ENCODE measurements around the gene PCSK7.
"Not testable (repeated sequence)": the region's sequence is repeated elsewhere in the genome, so short reads cannot be mapped to it uniquely, and the experiment has no call there.

PCSK7 gene

DNA sequence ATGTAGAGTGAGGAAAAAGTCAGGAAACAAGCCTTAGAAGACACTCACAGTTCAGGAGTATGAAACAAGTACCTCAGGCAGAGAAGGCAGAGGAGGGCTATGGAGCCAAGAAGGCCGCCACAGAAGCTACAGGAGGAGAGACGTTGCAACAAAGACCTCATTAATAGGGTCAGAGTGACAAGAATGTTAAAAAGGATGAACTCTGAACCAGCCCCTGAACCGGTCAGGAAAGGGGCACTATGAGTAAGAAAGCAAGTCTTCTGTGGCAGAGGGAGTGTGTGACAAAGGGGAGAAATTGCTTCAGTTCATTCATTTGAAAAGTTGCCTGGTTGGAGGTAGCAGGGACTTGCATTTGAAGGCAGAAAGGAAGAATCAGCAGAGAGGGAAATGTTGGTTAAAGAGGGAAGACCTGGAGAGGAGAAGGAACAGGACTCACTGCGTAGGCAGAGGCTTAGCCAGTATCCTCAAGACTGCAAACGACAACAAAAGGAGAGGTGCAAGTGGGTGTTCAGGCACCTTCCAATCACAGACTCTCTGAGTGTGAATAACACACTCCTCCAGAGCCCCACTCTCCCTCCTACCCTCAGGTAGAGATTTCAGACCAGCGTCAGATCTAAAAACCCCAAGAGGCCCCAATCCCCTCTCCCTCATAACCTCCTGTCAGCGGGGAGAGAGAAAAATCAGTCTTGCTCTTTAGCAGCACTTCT is 17.3 kb downstream of the PCSK7 start:
- no peak for DNase-seq

DNA sequence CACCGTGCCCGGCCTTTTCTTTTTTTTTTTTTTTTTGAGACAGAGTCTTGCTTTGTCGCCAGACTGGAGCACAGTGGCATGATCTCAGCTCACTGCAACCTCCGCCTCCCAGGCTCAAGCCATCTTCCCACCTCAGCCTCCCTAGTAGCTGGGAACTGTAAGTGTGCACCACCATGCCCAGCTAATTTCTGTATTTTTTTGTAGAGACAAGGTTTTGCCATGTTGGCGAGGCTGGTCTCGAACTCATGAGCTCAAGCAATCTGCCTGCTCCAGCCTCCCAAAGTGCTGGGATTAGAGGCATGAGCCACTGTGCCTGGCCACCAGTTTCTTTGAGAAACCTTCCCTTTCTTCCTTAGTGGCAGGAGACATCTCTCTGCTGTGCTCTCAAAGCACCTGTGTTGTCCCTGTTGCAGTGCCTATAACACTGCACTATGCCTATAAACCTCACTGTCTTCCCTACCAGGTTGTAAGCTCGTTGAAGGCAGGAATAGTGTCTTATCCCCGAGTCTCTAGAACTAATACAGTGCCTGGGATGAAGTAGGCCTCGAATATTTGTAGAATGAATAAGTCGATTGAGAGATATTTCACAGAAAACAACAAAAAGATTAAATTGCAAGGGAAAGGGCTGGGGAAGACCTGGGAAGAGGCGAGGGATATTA is 19.0 kb downstream of the PCSK7 start:
- DNase-seq, result no peak

DNA sequence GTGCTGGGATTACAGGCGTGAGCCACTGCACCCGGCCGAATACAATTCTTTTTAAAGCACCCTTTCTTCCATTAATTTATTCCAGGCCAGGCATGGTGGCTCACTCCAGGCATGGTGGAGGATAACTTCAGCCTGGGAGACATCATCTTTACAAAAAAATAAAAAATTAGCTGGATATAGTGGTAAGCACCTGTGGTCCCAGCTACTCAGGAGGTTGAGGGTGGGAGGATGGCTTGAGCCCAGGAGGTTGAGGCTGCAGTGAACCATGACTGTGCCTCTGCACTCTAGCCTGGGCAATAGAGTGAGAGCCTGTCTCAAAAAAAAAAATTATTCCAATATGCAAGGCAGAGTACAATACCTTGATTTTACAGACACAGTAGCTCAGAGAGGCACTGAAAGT is 21.3 kb downstream of the PCSK7 start:
- no peak for DNase-seq

DNA sequence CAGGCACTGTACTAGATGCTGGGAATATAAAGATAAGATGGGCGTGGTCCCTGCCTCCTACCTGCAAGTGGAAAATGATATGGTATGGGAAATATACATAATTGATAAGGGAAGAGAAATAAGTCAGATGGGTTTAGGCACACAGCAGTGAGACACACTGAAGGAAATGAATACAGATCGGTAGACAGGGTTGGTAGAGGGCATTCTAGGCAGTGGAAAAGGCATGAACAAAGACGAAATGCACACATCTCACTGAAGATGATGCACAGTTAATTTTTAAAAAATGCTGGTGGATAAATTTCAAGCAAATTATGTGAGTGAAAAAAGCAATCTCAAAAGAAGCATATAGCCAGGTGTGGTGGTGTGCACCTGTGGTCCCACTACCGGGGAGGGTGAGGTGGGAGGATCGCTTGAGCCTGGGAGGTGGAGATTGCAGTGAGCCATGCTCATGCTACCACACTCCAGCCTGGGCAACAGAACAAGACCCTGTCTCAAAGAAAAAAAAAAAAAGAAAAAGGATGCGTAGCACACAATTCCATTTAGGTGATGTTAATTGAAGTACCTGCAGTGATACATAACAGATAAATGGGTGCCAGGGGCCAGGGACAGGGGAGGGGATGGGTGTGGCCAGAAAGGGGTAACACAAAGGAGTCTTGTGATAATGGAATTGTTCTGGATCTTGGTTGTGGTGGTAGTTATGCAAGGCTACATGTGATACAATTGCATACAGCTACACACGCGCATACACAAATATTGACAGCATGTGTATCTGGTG is 22.3 kb downstream of the PCSK7 start:
- DNase-seq, result not testable (repeated sequence)

DNA sequence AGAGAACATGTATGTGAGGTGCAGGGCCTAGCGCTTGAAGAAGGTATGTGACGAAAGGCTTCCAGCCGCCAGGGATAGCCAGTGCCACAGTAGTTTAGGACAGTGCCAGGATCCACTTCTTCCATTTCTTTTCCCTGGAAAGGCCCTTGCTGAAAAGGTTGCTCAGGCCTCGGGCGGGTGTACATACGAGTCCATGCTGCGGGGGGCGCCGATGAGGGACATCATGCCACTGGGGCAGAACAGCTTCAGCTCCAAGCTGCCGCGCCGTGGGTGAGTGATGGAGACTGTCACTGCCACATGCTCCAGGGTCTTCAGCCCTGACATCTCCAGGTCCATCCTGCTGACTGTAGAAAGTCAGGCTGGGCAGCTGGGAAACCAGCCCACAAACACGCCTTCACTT is 23.2 kb downstream of the PCSK7 start:
- DNase-seq, result not testable (repeated sequence)

DNA sequence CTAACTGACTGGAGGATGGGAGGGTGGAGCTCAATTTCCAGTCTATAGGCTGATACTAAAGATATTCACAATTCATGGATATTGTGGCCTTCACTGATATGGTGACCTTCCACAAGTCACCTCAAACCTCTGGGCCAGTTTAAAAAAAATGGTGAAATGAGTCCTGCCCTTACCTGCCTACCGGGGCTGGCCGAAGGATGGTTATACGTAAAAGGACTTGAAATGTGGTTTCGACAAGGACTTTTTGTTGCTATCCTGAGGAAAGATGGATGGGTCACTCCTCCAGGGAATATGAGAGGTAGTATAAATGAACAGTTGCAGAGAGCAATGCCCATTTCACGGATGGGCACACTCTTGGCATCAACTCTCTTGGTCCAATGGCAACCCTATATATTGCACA is 24.4 kb downstream of the PCSK7 start:
- not testable (repeated sequence) for DNase-seq

DNA sequence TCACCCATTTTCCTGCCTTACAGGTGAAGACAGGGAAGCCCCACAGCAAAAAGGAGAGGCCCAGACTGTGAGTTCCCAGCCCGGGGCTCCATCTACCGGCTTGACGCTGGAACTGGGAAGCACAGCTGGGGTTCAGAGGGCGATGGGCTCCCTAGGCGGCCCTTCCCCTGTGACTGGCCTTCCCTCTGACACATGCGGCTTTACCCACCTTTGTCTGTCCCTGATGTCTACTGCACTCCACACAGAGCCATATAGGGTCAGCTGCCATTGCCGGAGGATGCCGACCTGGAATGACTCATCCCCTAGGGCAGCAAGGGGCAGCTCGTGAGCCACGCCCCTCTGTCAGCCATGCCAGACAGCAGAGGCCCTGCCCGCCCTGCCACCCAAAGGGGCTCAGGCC is 25.0 kb downstream of the PCSK7 start:
- DNase-seq, result not testable (repeated sequence)

DNA sequence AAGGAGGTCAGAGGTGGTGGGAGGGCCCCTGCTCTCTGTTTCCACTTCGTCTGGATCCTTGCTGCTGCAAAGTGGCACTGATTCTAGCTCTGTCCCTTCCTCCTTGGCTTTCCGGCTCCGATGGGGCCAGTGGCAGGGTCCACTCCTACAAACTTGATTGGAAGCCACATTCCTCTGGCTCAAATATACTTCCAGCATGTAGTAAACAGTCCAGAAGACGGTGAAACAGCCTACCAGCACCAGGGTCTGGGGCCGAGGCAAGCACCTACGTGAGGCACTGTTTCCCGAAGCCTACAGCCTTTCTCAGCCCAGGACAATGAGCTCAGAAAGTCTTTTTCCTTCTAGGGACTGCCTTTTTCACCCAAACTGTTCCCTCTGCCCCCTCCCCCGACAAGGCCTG is 25.8 kb downstream of the PCSK7 start:
- DNase-seq, result not testable (repeated sequence)

DNA sequence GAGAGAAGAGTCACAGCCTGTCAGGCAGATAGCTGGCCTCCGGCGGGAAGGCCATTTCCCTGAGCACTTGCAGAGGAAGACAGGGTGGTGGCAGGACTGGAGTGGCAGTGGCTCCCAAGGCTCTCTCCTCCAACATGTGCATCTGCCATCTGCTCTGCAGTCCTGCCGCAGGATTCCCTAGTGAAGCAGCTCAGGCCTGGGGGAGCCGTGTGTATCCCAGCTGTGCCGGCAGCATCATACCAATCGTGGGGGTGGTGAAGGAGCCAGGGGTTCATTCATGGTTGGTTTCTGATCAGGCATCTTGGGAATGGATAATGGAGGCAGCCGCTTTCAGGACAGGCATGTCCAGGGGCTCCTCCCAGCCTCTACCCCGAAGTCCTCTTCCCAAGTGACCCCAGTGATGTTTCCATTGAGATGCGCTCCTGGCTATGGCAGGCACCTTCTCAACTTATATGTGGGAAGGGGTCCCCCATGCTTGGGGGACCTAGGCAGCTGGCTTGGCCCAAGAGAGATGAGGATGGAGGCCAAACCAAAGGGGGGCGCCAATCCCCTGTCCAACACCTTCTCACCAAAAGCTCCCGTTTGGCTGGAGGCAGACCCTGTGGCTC is 26.6 kb downstream of the PCSK7 start:
- DNase-seq, result no peak

DNA sequence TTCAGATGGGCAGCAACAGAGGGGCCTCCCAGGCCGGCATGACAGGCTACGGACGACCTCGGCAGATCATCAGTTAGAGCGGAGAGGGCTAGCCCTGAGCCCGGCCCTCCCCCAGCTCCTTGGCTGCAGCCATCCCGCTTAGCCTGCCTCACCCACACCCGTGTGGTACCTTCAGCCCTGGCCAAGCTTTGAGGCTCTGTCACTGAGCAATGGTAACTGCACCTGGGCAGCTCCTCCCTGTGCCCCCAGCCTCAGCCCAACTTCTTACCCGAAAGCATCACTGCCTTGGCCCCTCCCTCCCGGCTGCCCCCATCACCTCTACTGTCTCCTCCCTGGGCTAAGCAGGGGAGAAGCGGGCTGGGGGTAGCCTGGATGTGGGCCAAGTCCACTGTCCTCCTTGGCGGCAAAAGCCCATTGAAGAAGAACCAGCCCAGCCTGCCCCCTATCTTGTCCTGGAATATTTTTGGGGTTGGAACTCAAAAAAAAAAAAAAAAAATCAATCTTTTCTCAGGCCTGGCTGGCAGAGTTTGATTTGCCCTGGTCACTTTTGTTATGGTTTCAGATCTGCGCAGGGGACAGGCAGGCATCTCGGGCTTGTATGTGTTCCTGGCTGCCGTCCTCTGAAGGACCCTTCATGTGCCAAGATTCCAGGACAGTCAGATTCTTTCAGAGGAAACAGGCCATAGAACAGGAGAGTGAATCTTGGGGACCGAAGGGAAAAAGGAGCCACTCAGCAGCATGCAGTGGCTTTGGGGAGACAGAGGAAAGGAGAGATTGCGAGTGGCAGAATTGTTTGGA is 27.4 kb downstream of the PCSK7 start:
- DNase-seq, result no peak

DNA sequence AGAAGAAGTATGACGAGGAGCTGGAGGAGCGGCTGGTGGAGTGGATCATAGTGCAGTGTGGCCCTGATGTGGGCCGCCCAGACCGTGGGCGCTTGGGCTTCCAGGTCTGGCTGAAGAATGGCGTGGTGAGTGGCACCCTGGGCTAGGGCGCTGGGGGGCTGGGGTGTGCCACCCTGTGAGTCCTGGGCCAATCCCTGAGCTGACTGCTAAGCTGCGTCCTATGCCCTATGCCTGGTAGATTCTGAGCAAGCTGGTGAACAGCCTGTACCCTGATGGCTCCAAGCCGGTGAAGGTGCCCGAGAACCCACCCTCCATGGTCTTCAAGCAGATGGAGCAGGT is 28.8 kb downstream of the PCSK7 start:
- no peak for DNase-seq

DNA sequence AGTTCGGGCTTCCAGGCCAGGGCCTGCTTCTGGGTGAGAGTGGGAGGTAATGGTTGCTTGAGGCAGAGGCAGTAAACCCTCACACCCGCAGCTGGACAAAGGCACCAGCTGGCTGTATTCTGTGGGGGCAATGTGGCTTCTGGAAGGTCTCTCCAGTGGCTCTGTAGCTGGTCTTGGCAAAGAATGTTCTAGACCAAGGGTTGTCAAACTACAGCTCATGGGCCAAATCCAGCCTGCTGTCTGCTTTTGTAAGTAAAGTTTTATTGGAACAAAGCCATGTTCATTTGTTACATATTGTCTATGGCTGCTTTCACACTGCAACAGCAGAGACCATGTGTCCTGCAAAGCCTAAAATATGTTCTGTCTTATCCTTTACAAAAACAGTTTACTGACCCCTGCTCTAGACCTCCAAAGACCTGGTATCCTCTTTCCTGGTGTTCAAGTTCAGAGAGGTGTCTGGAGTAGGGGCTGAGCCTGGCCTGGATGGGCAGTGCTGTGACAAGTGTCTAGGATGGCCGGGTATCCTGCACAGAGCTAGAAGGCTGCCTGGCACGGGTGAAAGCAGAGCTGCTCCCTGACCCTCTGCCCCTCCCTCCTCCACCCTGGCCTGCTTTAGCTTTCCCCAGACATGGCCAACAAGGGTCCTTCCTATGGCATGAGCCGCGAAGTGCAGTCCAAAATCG is 29.3 kb downstream of the PCSK7 start:
- no peak for DNase-seq

DNA sequence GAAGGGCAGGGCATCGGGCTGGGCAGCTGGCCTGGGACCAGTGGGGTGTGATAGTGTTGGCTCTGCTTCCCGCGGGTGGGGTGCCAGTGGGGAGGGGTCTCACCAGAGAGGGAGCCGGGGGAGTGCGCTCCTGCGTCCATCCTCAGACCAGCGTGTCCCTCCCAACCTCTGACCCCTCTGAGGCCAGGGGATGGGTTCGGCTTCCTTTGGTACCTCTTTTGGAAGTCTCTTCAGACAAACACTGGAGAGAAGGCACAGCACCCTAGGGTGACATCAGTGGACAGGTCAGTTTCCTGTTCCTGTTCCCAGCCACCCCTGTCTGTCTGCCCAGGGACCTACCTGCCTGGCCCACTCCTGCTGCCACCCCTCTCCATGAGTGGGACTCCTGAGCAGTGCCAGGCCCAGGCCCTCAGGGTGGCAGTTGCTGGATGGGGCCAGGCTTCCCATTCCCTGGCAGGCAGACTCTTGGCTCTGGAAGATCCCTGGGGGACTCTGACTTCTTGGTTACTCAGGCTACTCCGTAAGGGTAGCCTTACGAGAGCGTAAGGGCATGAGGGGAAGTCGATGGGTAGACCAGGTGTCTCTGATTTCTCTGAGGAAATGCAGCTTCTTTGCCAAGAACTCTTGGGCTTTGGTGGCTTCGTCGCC is 30.1 kb downstream of the PCSK7 start:
- no peak for DNase-seq

DNA sequence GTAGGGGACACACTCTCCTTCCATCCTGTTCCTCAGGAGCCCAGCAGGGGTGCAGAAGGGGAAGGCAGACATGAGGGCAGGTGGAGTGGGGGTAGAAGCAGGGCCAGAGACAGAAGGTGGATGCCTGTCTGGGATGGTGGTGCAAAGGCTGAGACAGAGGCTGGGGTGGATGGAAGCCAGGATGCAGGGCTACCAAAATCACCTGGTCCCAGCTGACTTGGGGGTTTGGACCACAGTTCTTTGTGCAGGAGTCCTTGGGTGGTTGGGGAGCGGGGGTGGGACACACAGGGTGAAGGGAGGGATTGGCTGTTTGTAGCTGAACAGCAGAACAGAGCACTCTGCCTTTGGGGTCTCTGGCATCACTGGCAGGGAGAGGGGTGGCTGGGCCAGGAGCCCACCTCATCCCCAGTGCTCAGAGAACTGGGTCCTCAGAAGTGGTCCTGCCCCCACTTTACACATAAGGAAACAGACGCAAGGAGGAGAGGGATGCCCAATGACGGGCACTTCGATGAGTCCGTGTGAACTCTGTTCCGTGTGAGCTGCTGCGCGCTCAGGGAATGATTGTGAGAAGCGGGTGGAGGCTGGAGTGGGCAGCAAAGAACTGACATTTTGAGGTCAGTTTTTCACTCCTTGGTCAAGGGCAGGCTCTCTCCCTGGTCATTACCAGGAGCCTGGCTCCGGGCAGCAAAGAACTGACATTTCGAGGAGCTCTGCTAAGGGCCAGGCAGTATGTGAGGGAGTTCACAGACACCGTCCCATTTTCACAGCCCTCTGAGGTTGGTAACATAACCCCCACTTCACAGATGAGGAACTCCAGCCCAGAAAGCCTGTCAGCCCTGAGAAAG is 30.8 kb downstream of the PCSK7 start:
- DNase-seq, result no peak

DNA sequence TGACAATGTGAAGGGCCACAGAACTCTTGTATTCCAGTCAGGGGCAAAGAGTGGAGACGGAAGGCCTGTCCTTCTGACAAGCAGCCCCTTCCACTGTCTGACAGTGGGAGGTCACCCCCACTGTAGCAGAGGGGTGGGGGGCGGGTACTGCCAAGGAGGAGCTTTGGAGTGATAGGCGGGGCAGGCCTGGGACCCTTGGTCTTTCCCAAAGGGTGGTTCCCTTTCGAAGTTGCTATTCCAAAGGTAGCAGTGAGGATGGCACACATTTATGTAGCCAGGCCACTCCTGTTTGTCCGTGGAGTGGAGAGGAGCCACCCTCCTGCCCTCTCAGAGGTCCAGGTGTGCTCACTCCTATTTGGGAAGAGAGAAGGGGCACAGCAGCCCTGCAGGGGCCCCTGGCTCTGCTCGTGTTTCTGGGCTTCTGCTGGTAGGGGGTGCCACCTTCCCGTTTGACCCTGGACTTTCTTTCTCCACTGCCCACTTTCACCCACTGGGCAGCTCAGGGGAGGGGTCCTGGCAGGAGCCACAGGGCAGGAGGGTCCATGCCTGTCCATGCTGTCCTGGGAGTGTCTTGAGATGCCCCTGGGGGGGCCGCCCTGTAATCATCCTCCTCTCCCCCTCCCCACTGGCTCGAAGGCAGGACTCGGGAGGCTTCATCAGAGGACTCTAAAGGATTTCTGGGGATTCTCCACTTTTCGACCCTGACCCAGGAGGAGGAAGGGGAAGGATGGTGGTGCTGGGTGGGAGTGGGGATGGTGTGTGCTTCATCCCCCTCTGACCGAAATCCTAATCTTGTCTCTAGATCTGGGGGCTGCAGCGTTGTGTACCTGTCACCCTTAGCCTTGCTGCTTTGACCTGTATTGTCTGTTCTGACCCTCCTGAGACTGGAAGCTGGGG is 31.7 kb downstream of the PCSK7 start:
- no peak for DNase-seq

DNA sequence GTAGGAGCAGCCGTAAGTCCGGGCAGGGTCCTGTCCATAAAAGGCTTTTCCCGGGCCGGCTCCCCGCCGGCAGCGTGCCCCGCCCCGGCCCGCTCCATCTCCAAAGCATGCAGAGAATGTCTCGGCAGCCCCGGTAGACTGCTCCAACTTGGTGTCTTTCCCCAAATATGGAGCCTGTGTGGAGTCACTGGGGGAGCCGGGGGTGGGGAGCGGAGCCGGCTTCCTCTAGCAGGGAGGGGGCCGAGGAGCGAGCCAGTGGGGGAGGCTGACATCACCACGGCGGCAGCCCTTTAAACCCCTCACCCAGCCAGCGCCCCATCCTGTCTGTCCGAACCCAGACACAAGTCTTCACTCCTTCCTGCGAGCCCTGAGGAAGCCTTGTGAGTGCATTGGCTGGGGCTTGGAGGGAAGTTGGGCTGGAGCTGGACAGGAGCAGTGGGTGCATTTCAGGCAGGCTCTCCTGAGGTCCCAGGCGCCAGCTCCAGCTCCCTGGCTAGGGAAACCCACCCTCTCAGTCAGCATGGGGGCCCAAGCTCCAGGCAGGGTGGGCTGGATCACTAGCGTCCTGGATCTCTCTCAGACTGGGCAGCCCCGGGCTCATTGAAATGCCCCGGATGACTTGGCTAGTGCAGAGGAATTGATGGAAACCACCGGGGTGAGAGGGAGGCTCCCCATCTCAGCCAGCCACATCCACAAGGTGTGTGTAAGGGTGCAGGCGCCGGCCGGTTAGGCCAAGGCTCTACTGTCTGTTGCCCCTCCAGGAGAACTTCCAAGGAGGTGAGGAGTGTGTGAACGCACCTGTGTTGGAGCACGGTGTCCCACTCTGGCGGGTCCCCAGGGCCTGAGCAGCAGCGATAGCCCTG is 32.6 kb downstream of the PCSK7 start, which contains the start of gene TAGLN:
TAGLN (plus strand) TSS at position 318 of the 863 bp plus-strand sequence. CDS start 3,644 bp downstream, outside the sequence.
- DNase-seq, result no peak

DNA sequence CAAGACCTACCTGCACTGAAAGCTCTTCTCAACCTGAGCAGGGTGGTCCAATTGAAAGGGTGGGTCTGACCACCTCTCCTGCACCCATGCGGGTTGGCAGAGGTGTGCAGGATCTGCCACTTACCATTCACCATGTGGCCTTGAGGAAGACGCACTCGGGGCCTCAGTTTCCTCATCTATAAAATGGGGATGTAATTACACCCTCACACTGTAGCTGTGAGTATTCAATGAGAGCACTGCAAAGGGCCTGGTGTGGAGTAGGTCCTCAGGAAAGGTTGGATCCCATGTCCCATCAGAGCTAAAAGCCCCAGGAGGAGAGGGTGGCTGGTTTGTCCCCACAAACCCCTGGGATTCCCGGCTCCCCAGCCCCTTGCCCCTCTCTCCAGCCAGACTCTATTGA is 33.3 kb downstream of the PCSK7 start:
- no peak for DNase-seq

Data from central memory CD4-positive, alpha-beta T cell (primary cell).